ENCODE results near the gene TSLP.
A peak's percentile ranks its signal among the peaks of the same experiment; 100 is the strongest.

DNA sequence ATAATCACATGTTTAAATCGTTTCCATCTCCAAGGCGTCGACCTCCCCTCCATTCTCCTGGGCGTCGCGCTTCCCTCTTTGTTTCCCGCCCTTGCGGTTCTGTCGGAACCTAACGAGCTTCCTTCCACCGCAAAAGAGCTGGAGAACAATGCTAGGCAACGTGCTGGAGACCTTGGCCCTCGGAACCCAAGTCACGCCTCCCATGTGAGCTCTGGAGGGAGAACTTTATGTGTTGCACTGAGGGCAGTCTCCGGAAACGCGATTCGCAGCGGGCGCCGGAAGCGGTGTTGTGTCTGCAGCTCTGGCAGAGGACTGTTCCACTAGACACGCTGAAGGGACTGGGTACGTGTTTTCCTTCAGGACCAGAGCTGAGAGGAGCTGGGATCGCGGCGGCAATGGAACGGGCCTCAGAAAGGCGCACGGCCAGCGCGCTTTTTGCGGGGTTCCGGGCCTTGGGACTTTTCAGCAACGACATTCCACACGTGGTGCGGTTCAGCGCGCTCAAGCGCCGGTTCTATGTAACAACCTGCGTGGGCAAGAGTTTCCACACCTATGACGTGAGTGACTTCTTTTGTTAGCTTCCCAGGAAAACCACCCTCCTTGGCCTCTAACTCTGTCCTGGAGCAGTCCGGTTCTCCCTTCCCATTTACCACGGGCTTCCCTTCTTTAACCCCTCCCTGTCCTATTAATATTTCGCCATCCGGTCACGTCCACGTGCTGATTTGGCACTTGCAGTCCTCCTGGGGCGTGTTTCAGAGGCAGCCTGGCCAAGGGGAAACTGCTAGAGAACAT lies 20.7 kb downstream of the TSLP start, which contains the start of gene WDR36:
- TF ChIP-seq, protein P1, sequence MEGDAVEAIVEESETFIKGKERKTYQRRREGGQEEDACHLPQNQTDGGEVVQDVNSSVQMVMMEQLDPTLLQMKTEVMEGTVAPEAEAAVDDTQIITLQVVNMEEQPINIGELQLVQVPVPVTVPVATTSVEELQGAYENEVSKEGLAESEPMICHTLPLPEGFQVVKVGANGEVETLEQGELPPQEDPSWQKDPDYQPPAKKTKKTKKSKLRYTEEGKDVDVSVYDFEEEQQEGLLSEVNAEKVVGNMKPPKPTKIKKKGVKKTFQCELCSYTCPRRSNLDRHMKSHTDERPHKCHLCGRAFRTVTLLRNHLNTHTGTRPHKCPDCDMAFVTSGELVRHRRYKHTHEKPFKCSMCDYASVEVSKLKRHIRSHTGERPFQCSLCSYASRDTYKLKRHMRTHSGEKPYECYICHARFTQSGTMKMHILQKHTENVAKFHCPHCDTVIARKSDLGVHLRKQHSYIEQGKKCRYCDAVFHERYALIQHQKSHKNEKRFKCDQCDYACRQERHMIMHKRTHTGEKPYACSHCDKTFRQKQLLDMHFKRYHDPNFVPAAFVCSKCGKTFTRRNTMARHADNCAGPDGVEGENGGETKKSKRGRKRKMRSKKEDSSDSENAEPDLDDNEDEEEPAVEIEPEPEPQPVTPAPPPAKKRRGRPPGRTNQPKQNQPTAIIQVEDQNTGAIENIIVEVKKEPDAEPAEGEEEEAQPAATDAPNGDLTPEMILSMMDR (IDR thresholded peaks at IDR 0.05) = peak in 1 of 4 donors; percentile 5
- peak; percentile 53 for TF ChIP-seq POLR2A (IDR thresholded peaks at IDR 0.05)

Data from right lobe of liver (tissue), 4 donors.